Stimulated activated CD4-positive, alpha-beta T cell treated with anti-CD3 and anti-CD28 coated beads, TNF-alpha, amount 100 ng/mL, for 1 hour (primary cell): ENCODE measurements around the gene CEBPZ.

Source experiments
- DNase-seq, 3 donors: peaks; one replicate each; pipeline ENCODE4 v3.0.0-alpha.2; 2020; ENCODE audit warnings: low read depth in 3 of 3, low spot score in 1 of 3

Gene CEBPZ

GRCh38 chr2:37180640-37181039, 50.8 kb downstream of the CEBPZ start:
- no peak for DNase-seq

- no peak for DNase-seq
These were observed 51.3 kb downstream of the CEBPZ start for GRCh38 chr2:37180006-37180639.

- DNase-seq, result no peak
These were observed 57.7 kb downstream of the CEBPZ start for GRCh38 chr2:37173741-37174140.

GRCh38 chr2:37171624-37171950, 59.8 kb downstream of the CEBPZ start:
- DNase-seq, result no peak

- no peak for DNase-seq
These were observed 63.0 kb downstream of the CEBPZ start for GRCh38 chr2:37168217-37168981.

GRCh38 chr2:37167636-37168180, 63.7 kb downstream of the CEBPZ start:
- no peak for DNase-seq

GRCh38 chr2:37164757-37165156, 66.6 kb downstream of the CEBPZ start:
- DNase-seq, result no peak

GRCh38 chr2:37156857-37157714, 74.3 kb downstream of the CEBPZ start, which contains the start of gene EIF2AK2:
Gene EIF2AK2, minus strand, starts transcription at chr2:37156980. Its CDS starts 9,174 bp downstream, at chr2:37147806.
- DNase-seq, result peak; percentile 47 to 58 (median 55)

GRCh38 chr2:37156071-37156856, 75.1 kb downstream of the CEBPZ start:
- peak in 2 of 3 donors; percentile 5 to 10 for DNase-seq

- DNase-seq, result no peak
These were observed 76.6 kb downstream of the CEBPZ start for GRCh38 chr2:37154785-37155184.

GRCh38 chr2:37153224-37153623, 78.2 kb downstream of the CEBPZ start:
- DNase-seq, result no peak
